Uterus (tissue), 4 donors: ENCODE measurements around the gene MRPS6. TPM values are rescaled to one million over a fixed set of nuclear protein-coding genes. Genes with fewer than 3 reads are reported as not detected.

ENCODE experiments used
- DNase-seq, 2 donors: peaks; one replicate each; pipeline ENCODE4 v3.0.0-alpha.2; 2019 to 2020
- H3K27ac ChIP-seq, 2 donors: fragments of 200-600 bp; sonication (generic); 1 replicate in 1 of 2; 2 replicates in 1 of 2; pipeline ENCODE4 v1.5.1; 2016 to 2018
- H3K27me3 ChIP-seq, 2 donors: fragments of 200-600 bp; sonication (generic); one replicate each; pipeline ENCODE4 v1.5.1; 2018 to 2019; ENCODE audit warnings: control low read depth in 1 of 2
- H3K36me3 ChIP-seq, 2 donors: fragments of 200-600 bp; sonication (generic); one replicate each; pipeline ENCODE4 v1.5.1; 2019; ENCODE audit warnings: control low read depth in 1 of 2
- H3K4me1 ChIP-seq, 2 donors: fragments of 200-600 bp; sonication (generic); one replicate each; pipeline ENCODE4 v1.5.1; 2018 to 2019; ENCODE audit warnings: control low read depth in 1 of 2
- H3K4me3 ChIP-seq, 2 donors: fragments of 200-600 bp; sonication (generic); 1 replicate in 1 of 2; 2 replicates in 1 of 2; pipeline ENCODE4 v1.5.1; 2018 to 2019; ENCODE audit warnings: mild to moderate bottlenecking in 1 of 2
- H3K9me3 ChIP-seq, 2 donors: fragments of 200-600 bp; sonication (generic); one replicate each; pipeline ENCODE4 v1.5.1; 2019; ENCODE audit warnings: control low read depth in 1 of 2
- CTCF ChIP-seq, 4 experiments: fragments of 200-600 bp in 2 of 4; fragments of 450-650 bp in 2 of 4; sonication (generic) in 2 of 4; IDR thresholded peaks; one replicate each; pipeline ENCODE4 v1.5.1; 2016 to 2019; ENCODE audit warnings: antibody characterized with exemption in 4 of 4, mild to moderate bottlenecking in 2 of 4, moderate library complexity in 1 of 4
- POLR2A ChIP-seq, 2 donors: fragments of 450-650 bp; IDR thresholded peaks; one replicate each; pipeline ENCODE4 v1.6.1; 2016; ENCODE audit warnings: antibody characterized with exemption in 2 of 2, mild to moderate bottlenecking in 1 of 2, moderate library complexity in 1 of 2
- intact Hi-C: fragments of 100-400 bp; cut with DNase I; formaldehyde crosslinking; loops from one replicate; pipeline ENCODE4 v1.15.1; 2023; ENCODE audit warnings: low total_unique reads
- total RNA-seq, 4 donors: library from RNA; depleted of rRNA in 3 of 4; stranded (reverse); fragments of >200 nt in 3 of 4; gene quantifications; one replicate each; pipeline versions ENCODE4 v1.1.0 to v1.2.4, GENCODE V29; 2014 to 2023
- donor health status: DM: yes; HTN: yes; CAD: no.

Gene MRPS6
- total RNA-seq, 4 donors from 2014 or later = 9.0 to 75.6 (median 33.5) TPM

DNA sequence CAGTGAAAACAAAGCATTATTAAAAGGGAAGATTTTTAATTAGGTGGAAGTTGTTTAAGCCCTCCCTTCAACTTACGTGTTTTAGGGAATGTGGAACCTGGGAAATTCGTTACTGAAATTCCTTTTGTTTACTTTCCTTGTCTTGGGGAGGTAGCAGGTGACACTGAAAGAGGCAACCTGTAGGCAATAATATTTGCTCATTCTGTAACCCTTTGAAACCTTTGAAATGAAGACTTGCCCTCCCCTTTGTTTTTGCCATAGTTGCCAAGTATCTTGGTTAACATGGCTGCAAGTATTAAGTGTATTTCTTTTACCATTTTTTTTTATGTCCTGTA, 1.7 kb downstream of the MRPS6 start:
- Histone ChIP-seq H3K9me3 (no peaks in the 10 kb centered on the region), H3K36me3 (no peaks in the 10 kb centered on the region), H3K4me3 (peak overlapping the region in 1 of 2 donors; percentile 92), H3K4me1 (peaks cover 0 to 25% of the 10 kb centered on the region in 2 donors), H3K27me3 (no peaks in the 10 kb centered on the region), H3K27ac (no peak overlapping the region)
- DNase-seq = no peak
- TF ChIP-seq CTCF (IDR thresholded peaks at IDR 0.05) (no peak), POLR2A (IDR thresholded peaks at IDR 0.05) (no peak)
- intact Hi-C loops = loop anchor here (10.0 kb wide), 1 partner anchor 130 kb away; no protein-coding TSS in a partner anchor

GRCh38 chr21:34075760-34076660, 2.6 kb downstream of the MRPS6 start:
- TF ChIP-seq CTCF (IDR thresholded peaks at IDR 0.05) (no peak), POLR2A (IDR thresholded peaks at IDR 0.05) (no peak)
- no peak overlapping the region for H3K4me3 ChIP-seq
- no peak for DNase-seq
- H3K27me3 ChIP-seq = no peaks in the 10 kb centered on the region
- H3K36me3 ChIP-seq = no peaks in the 10 kb centered on the region
- no peak overlapping the region for H3K27ac ChIP-seq
- H3K9me3 ChIP-seq = no peaks in the 10 kb centered on the region
- intact Hi-C loops = loop anchor here (10.0 kb wide), 1 partner anchor 131 kb away; no protein-coding TSS in a partner anchor
- H3K4me1 ChIP-seq = peaks cover 0 to 26% of the 10 kb centered on the region in 2 donors

- DNase-seq = no peak
- no peak overlapping the region for H3K27ac ChIP-seq
- H3K4me3 ChIP-seq = no peak overlapping the region
- no peaks in the 10 kb centered on the region for H3K9me3 ChIP-seq
- H3K27me3 ChIP-seq = no peaks in the 10 kb centered on the region
- H3K4me1 ChIP-seq = peaks cover 0 to 31% of the 10 kb centered on the region in 2 donors
- TF ChIP-seq POLR2A (IDR thresholded peaks at IDR 0.05) (no peak), CTCF (IDR thresholded peaks at IDR 0.05) (no peak)
- no peaks in the 10 kb centered on the region for H3K36me3 ChIP-seq
- intact Hi-C loops = loop anchor here (10.0 kb wide), 1 partner anchor 132 kb away; no protein-coding TSS in a partner anchor
Measured at GRCh38 chr21:34076835-34077234, 3.5 kb downstream of the MRPS6 start.

DNA sequence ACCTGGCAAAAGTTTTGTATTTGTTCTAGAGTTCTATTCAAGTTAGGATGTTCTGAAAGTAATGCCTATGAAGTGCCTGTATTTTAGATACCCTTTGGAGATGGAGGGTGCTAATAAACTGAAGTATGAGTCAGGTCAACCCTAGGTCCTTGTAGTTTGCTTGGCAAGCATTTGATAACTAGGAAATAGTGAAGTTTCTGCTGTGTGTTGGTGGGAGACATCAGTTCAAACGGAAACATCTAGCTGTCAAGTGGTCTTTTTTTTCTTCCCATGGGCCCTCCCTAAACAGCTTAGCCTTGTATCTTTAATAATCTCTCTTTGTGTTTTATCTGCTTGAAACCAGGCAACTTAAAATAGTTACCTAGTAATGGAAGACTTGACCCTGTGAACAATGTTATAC, 4.5 kb downstream of the MRPS6 start:
- intact Hi-C loops = loop anchor here (10.0 kb wide), 1 partner anchor 133 kb away; no protein-coding TSS in a partner anchor
- Histone ChIP-seq H3K4me3 (no peak overlapping the region), H3K4me1 (peaks cover 0 to 31% of the 10 kb centered on the region in 2 donors), H3K36me3 (no peaks in the 10 kb centered on the region), H3K9me3 (no peaks in the 10 kb centered on the region), H3K27me3 (no peaks in the 10 kb centered on the region), H3K27ac (no peak overlapping the region)
- TF ChIP-seq POLR2A (IDR thresholded peaks at IDR 0.05) = no peak
- no peak for TF ChIP-seq CTCF (IDR thresholded peaks at IDR 0.05)
- no peak for DNase-seq

- Histone ChIP-seq H3K27ac (no peak overlapping the region), H3K4me1 (peaks cover 0 to 31% of the 10 kb centered on the region in 2 donors), H3K9me3 (no peaks in the 10 kb centered on the region), H3K27me3 (no peaks in the 10 kb centered on the region), H3K4me3 (no peak overlapping the region), H3K36me3 (no peaks in the 10 kb centered on the region)
- DNase-seq = no peak
- intact Hi-C loops = loop anchor here (10.0 kb wide), 1 partner anchor 134 kb away; no protein-coding TSS in a partner anchor
- no peak for TF ChIP-seq CTCF (IDR thresholded peaks at IDR 0.05)
- TF ChIP-seq POLR2A (IDR thresholded peaks at IDR 0.05) = no peak
Measured at GRCh38 chr21:34078915-34079314, 5.5 kb downstream of the MRPS6 start.
